Epithelial cell of prostate (primary cell): ENCODE data around the gene DRC3.
"Not testable (repeated sequence)": the region's sequence is repeated elsewhere in the genome, so short reads cannot be mapped to it uniquely, and the experiment has no call there.

Source experiments
- DNase-seq: peaks from one replicate; pipeline ENCODE4 v3.0.0-alpha.2; 2011; ENCODE audit warnings: low read depth, low spot score
- H3K27ac ChIP-seq: fragments of 450-650 bp; 2 replicates; pipeline ENCODE4 v1.5.1; 2017; ENCODE audit warnings: mild to moderate bottlenecking

Gene DRC3

GRCh38 chr17:17939941-17940340, 32.7 kb upstream of the DRC3 start:
- peak overlapping the region; percentile 86 for H3K27ac ChIP-seq
- not testable (repeated sequence) for DNase-seq

- H3K27ac ChIP-seq: peak overlapping the region; percentile 86
- DNase-seq: no peak
Measured at GRCh38 chr17:17940441-17940911, 32.2 kb upstream of the DRC3 start.

GRCh38 chr17:17941015-17941414, 31.6 kb upstream of the DRC3 start:
- peak overlapping the region; percentile 86 for H3K27ac ChIP-seq

GRCh38 chr17:17942846-17943245, 29.8 kb upstream of the DRC3 start:
- DNase-seq: no peak
- peak overlapping the region; percentile 62 for H3K27ac ChIP-seq

More at GRCh38 chr17:17941015-17941414, 31.6 kb upstream of the DRC3 start:
- DNase-seq: no peak

GRCh38 chr17:17943281-17943984, 29.2 kb upstream of the DRC3 start:
- H3K27ac ChIP-seq: peak overlapping the region; percentile 62
- DNase-seq: no peak

- no peak for DNase-seq
- no peak overlapping the region for H3K27ac ChIP-seq
Measured at GRCh38 chr17:17944242-17944641, 28.4 kb upstream of the DRC3 start.

- DNase-seq: no peak
- H3K27ac ChIP-seq: no peak overlapping the region
Measured at GRCh38 chr17:17944743-17945142, 27.9 kb upstream of the DRC3 start.

- no peak overlapping the region for H3K27ac ChIP-seq
- DNase-seq: no peak
Measured at GRCh38 chr17:17946093-17946492, 26.6 kb upstream of the DRC3 start.

- peak overlapping the region; percentile 85 for H3K27ac ChIP-seq
- DNase-seq: no peak
Measured at GRCh38 chr17:17947309-17947708, 25.4 kb upstream of the DRC3 start.

- H3K27ac ChIP-seq: peak overlapping the region; percentile 85
- peak; percentile 64 for DNase-seq
Measured at GRCh38 chr17:17947966-17948365, 24.7 kb upstream of the DRC3 start.

GRCh38 chr17:17950347-17950746, 22.3 kb upstream of the DRC3 start:
- DNase-seq: no peak
- H3K27ac ChIP-seq: peak overlapping the region; percentile 56

GRCh38 chr17:17950806-17951205, 21.9 kb upstream of the DRC3 start:
- peak overlapping the region; percentile 56 for H3K27ac ChIP-seq
- no peak for DNase-seq

GRCh38 chr17:17951524-17951923, 21.1 kb upstream of the DRC3 start:
- no peak for DNase-seq
- H3K27ac ChIP-seq: peak overlapping the region; percentile 56

- no peak for DNase-seq
- H3K27ac ChIP-seq: no peak overlapping the region
Measured at GRCh38 chr17:17952691-17953090, 20.0 kb upstream of the DRC3 start.

GRCh38 chr17:17954079-17954478, 18.6 kb upstream of the DRC3 start:
- no peak for DNase-seq
- no peak overlapping the region for H3K27ac ChIP-seq

- H3K27ac ChIP-seq: peak overlapping the region; percentile 99
- DNase-seq: not testable (repeated sequence)
Measured at GRCh38 chr17:17955790-17956341, 16.8 kb upstream of the DRC3 start.

- DNase-seq: no peak
- peak overlapping the region; percentile 99 for H3K27ac ChIP-seq
Measured at GRCh38 chr17:17957584-17957916, 15.1 kb upstream of the DRC3 start.

GRCh38 chr17:17958982-17959381, 13.7 kb upstream of the DRC3 start:
- DNase-seq: no peak
- peak overlapping the region; percentile 99 for H3K27ac ChIP-seq

GRCh38 chr17:17959520-17960361, 12.9 kb upstream of the DRC3 start:
- H3K27ac ChIP-seq: peak overlapping the region; percentile 99
- no peak for DNase-seq

GRCh38 chr17:17960500-17961030, 12.1 kb upstream of the DRC3 start:
- H3K27ac ChIP-seq: peak overlapping the region; percentile 99
- no peak for DNase-seq

- DNase-seq: no peak
- no peak overlapping the region for H3K27ac ChIP-seq
Measured at GRCh38 chr17:17963066-17963465, 9.6 kb upstream of the DRC3 start.
